ENCODE data around the gene SULT6B1.

SULT6B1 gene

DNA sequence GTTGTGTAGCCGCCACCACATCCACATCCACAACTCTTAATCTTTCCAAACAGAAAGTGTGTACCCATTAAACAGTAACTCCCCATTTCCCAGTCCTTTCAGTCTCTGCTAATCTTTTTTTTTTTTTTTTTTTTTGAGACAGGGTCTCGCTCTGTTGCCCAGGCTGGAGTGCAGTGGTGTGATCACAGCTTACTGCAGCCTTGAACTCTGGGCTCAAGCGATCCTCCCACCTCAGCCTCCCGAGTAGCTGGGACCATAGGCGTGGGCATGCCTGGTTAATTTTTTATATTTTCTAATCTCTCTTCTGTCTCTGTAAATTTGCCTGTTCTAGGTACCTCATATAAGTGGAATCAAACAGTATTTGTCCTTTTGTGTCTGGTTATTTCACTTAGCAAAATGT lies 35.2 kb downstream of the SULT6B1 start:
- no peak for DNase-seq (ENCODE audit: low read depth in 2 of 3, low spot score in 1 of 3)

DNA sequence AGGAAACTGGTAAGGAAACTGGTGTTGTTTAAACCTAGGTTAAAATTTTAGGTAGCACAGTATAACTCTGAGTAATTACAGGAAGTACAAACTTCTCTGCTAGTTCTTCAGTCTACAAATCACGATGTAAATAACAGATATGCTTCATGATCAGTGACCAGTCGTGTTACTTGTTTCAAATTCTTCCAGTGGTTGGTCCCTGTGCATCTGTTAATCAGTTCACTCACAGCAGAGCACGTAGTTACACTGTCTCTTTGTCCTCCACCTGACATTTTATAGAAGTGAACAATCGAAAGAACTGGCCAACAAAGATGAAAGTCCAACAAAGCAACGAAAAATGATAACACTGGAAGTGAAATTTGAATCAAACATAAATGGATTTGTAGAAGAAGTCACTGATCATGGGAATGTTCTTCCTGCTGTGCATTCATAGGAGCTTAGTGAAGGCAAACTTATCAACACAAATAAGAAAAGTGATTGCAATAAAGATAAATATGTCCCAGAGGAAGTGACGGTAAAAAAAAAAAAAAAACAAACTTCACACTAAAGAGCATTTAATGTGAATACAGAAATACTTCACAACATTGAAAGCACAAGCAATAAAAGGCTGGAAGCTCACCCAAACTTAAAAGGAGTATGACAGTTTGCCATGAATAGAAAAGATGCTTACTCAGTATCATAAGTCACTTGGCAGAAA lies 38.7 kb downstream of the SULT6B1 start:
- DNase-seq (ENCODE audit: low read depth in 2 of 3, low spot score in 1 of 3): no peak

GRCh38 chr2:37148325-37148724 lies 40.1 kb downstream of the SULT6B1 start:
- no peak for DNase-seq (ENCODE audit: low read depth in 2 of 3, low spot score in 1 of 3)

DNA sequence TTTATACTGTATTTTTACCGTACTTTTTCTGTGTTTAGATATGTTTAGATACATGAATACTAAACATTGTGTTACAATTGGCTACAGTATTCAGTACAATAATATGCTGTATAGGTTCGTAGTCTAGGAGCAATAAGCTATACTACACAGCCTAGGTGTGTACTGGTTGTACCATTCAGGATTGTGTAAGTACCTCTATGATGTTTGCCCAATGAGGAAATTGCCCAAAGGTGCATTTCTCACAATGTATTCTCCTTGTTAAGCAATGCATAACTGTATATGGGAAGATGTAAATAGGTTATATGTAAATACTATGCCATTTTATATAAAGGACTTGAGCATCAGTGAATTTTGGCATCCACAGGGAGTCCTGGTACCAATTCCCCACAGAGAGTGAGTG lies 42.4 kb downstream of the SULT6B1 start:
- DNase-seq (ENCODE audit: low read depth in 2 of 3, low spot score in 1 of 3): no peak

DNA sequence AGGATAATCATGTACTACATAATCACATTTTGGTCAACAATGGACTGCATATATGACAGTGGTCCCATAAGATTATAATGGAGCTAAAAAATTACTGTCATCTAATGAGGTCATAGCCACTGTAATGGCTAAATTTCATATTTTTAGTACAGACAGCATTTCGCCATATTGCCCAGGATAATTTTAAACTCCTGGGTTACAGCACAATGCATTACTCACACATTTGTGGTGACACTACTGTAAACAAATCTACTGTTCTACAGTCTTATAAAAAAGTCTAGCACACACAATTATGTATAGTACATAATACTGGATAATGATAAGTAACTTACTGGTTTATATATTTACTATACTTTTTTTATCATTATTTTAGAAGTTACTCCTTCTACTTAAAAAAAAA lies 44.5 kb downstream of the SULT6B1 start:
- DNase-seq (ENCODE audit: low read depth in 2 of 3, low spot score in 1 of 3): no peak

DNA sequence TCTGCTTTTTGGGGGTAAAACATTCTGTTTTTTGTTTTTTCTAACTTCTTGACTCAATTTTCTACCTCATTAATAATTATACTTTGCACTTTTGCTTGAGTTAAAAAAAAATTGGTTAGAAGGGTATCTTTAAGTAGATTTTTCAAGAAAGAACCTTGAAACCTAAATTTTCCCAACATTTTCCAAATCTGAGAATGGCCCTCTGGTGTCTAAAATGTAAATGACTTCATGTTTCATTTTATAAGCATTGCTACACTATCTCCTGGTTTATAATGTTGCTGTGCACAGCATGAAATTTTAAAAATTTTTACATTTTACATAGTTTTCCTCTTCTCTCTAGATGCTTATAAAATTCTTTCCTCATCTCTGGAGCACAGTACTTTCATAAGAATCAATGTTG lies 45.9 kb downstream of the SULT6B1 start:
- DNase-seq (ENCODE audit: low read depth in 2 of 3, low spot score in 1 of 3): no peak

- no peak for DNase-seq (ENCODE audit: low read depth in 2 of 3, low spot score in 1 of 3)
Measured at GRCh38 chr2:37132914-37133313, 55.6 kb downstream of the SULT6B1 start.

- no peak for DNase-seq (ENCODE audit: low read depth in 2 of 3, low spot score in 1 of 3)
Measured at GRCh38 chr2:37125416-37125815, 63.1 kb downstream of the SULT6B1 start.

GRCh38 chr2:37119157-37119556 lies 69.3 kb downstream of the SULT6B1 start:
- DNase-seq (ENCODE audit: low read depth in 2 of 3, low spot score in 1 of 3): no peak
